NB4 (cell line): ENCODE measurements around the gene AFF1.

ENCODE experiments used
- DNase-seq: peaks from one replicate; pipeline ENCODE4 v3.0.0; 2010; ENCODE audit warnings: low read depth
- H3K4me3 ChIP-seq: one replicate; pipeline ENCODE4 v1.5.1; 2011; ENCODE audit warnings: mild to moderate bottlenecking, low read depth, low read length, moderate library complexity
- MYC ChIP-seq: IDR thresholded peaks from 2 replicates; pipeline ENCODE4 v1.6.1; 2011; ENCODE audit warnings: low read depth, low read length
- POLR2A ChIP-seq: IDR thresholded peaks from 2 replicates; pipeline ENCODE4 v1.6.1; 2011; ENCODE audit warnings: mild to moderate bottlenecking; ENCODE audit not compliant: insufficient read length; ENCODE audit errors: extremely low read depth
- TF ChIP-seq, protein P1 (sequence below): IDR thresholded peaks from one replicate; pipeline ENCODE4 v1.5.1; 2012; ENCODE audit warnings: low read depth, low read length
- TF ChIP-seq, protein P2 (sequence below): IDR thresholded peaks from 2 replicates; pipeline ENCODE4 v1.6.1; 2011; ENCODE audit warnings: low read depth, low read length

AFF1 gene

DNA sequence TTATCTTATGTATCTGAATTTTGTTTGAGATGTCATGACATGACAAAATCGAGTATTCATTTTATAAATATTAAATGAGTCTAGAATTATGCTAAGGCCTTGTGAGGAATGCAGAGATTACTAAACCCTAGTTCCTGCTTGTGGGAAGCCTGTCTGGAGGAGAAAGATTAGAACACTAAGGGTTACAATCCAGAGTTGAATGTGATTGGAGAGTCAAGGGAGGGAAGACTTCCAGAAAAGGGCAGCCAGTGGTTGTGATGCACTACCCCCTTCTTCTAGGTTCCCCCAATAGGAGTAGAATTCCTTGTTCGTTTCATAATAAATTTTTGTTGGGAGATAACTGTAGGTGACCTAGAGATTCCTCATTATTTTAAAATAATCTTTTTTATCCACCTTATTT lies 141.1 kb downstream of the AFF1 start:
- DNase-seq, result no peak

DNA sequence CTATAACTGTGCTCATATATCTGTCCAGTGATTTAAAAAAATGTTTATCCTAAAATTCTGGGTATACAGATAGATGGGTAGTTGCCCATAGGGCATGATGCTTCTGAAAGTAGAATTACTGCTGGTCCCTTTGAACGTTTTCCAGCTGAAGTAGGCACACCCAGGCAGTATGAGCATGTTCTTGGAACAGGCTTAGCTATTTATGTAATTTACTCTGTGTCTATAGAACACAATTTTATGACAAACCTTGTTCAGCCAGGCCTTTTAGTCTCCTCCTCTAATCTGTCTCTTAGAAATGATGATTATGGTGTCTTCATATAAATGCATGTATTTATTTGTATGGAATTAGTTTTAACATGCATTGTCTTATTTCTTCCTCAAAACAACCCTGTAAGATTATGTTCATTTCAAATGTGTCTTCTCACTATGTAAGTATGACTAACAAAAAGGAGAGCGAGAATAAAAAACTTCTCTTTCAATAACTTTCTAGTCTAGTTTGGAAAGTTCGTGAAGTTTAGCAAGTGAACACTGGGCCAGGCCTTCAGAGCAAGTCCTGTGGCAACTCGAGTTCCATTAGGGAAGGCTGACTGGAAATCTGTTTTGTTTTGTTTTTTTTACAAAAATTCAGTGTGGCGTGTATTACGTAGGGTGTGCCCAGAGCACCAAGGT lies 142.0 kb downstream of the AFF1 start:
- DNase-seq, result no peak

More for the DNA sequence above, 141.1 kb downstream of the AFF1 start:
- TF ChIP-seq MYC, result no peak
- no peak overlapping the region for H3K4me3 ChIP-seq

DNA sequence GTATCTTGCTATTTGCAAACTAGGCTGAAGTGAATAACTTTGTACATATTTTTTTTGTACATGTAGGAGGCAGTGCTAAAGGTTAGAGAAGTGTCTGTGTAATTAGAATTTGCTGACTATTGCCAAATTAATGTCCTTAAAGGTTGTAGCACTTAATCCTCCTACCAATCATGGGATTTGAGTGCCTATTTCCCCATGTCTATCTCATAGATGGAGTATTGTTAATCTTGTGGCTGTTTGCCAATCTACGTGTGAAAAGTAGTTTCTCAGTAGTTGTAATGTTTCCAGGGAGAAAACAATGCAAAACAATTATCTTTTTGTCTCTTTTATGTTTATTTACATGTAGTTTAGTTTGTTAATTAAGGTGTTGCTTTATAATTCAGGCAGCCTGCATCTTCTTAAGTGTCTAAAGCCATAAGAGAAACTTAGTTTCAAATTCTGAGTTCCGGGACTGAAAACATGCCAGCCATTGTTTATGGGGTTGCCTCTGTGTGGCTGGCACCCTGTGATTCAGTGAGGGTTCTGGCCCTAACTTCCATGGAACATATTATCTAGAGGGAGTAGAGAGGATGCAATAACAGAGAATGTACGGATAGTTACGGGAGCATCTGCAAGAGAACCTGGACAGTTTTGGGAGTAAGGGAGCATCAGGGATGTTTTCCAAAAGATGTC lies 143.2 kb downstream of the AFF1 start:
- no peak overlapping the region for H3K4me3 ChIP-seq
- no peak for DNase-seq
- TF ChIP-seq, protein P1, sequence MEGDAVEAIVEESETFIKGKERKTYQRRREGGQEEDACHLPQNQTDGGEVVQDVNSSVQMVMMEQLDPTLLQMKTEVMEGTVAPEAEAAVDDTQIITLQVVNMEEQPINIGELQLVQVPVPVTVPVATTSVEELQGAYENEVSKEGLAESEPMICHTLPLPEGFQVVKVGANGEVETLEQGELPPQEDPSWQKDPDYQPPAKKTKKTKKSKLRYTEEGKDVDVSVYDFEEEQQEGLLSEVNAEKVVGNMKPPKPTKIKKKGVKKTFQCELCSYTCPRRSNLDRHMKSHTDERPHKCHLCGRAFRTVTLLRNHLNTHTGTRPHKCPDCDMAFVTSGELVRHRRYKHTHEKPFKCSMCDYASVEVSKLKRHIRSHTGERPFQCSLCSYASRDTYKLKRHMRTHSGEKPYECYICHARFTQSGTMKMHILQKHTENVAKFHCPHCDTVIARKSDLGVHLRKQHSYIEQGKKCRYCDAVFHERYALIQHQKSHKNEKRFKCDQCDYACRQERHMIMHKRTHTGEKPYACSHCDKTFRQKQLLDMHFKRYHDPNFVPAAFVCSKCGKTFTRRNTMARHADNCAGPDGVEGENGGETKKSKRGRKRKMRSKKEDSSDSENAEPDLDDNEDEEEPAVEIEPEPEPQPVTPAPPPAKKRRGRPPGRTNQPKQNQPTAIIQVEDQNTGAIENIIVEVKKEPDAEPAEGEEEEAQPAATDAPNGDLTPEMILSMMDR, result no peak
- TF ChIP-seq MYC (no peak), POLR2A (no peak)
- TF ChIP-seq, protein P2, sequence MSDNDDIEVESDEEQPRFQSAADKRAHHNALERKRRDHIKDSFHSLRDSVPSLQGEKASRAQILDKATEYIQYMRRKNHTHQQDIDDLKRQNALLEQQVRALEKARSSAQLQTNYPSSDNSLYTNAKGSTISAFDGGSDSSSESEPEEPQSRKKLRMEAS, result no peak

More for the DNA sequence above, 142.0 kb downstream of the AFF1 start:
- TF ChIP-seq MYC (no peak), POLR2A (no peak)
- TF ChIP-seq, protein P1, result no peak
- TF ChIP-seq, protein P2, result no peak
- no peak overlapping the region for H3K4me3 ChIP-seq

DNA sequence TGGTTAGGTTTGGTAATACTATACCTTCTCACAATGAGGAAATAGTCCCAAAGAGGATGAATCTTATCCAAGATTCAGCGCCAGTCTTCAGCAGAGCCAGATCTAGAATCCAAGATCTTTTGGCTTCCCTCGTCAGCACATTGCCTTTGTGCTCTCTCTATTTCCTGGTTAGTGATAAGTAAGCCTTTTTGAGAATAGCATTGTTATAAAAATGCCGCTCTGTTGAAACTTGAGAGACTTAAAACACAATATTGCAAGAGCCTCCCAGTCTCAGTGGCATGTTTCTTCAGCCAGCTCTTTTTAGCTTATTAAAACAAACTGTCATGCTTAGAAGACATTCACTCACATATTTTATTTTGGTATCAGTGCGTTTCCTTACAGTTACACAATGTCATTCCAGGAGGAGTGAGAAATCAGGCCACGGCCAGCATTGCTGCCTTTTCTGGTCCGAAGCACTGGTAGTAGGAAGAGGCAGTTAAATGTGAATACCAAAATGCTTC lies 144.2 kb downstream of the AFF1 start:
- no peak overlapping the region for H3K4me3 ChIP-seq
- no peak for TF ChIP-seq POLR2A
- TF ChIP-seq, protein P1, result no peak
- no peak for TF ChIP-seq MYC
- TF ChIP-seq, protein P2, result no peak
- DNase-seq, result no peak

DNA sequence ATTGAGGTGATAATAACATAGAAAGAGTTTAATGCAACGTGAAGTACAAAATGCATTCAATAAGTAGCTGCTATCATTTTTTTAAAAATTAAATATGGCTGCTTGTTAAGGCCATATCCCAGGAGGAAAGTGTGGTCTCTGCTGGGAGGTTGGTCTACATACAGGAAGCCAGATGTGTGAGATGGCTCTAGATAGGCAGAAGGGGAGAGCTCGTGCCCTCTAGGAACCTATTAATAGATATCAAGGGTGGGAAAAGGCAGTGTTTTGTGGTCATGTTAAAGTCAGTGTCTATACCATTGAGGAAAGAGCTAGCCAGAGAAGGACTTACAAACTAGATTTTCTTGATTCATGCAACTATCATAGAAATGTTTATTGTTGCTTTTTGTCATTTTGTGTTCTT lies 145.2 kb downstream of the AFF1 start:
- TF ChIP-seq, protein P2, result no peak
- TF ChIP-seq MYC, result no peak
- TF ChIP-seq, protein P1, result no peak
- no peak for TF ChIP-seq POLR2A
- peak; percentile 55 for DNase-seq
- no peak overlapping the region for H3K4me3 ChIP-seq

- DNase-seq, result no peak
- no peak for TF ChIP-seq MYC
- no peak overlapping the region for H3K4me3 ChIP-seq
Observed at GRCh38 chr4:87080462-87080861, 145.7 kb downstream of the AFF1 start.
